ENCODE data around the gene FSTL3. TPM values are rescaled to one million over a fixed set of nuclear protein-coding genes. Genes with fewer than 3 reads are reported as not detected.

Gene FSTL3
- total and polyA plus RNA-seq, 2 of the 13 experiments (the other 11 are each of a cell fraction or from before 2014, with no cell fraction given) = 13.5 to 15.6 TPM

GRCh38 chr19:664913-665443 is 11.2 kb upstream of the FSTL3 start (continued):
- TF ChIP-seq REST (IDR thresholded peaks at IDR 0.05; ENCODE audit: borderline replicate concordance in 1 of 2, low read depth in 1 of 2, low read length in 2 of 2) = no peak
- TF ChIP-seq ZSCAN30 (CRISPR knock-in tag; IDR thresholded peaks at IDR 0.05) = no peak
- 0 out of 2 replicates have a peak, but pooled peaks have one; percentile 44 for TF ChIP-seq ZBTB33 (CRISPR knock-in tag; IDR thresholded peaks at IDR 0.05)
- TF ChIP-seq GATAD2A (CRISPR knock-in tag; IDR thresholded peaks at IDR 0.05) = peak; percentile 46; the same call in 1 of the 2 replicates
- TF ChIP-seq ZNF180 (CRISPR knock-in tag; IDR thresholded peaks at IDR 0.05; ENCODE audit: borderline replicate concordance, low read depth) = no peak
- peak; percentile 59; the same call in 1 of the 2 replicates for TF ChIP-seq GMEB1 (CRISPR knock-in tag; IDR thresholded peaks at IDR 0.05; ENCODE audit: borderline replicate concordance)
- no peak for TF ChIP-seq TFAP4 (IDR thresholded peaks at IDR 0.05; ENCODE audit: borderline replicate concordance, low read depth)
- no peak for TF ChIP-seq FOXJ3 (CRISPR knock-in tag; IDR thresholded peaks at IDR 0.05; ENCODE audit: borderline replicate concordance)
- TF ChIP-seq TGIF2 (CRISPR knock-in tag; IDR thresholded peaks at IDR 0.05) = no peak
- TF ChIP-seq ZNF768 (CRISPR knock-in tag; IDR thresholded peaks at IDR 0.05) = peak; percentile 77
- TF ChIP-seq ZNF619 (CRISPR knock-in tag; IDR thresholded peaks at IDR 0.05) = peak; percentile 82
- no peak for TF ChIP-seq SRF (IDR thresholded peaks at IDR 0.05; ENCODE audit: low read depth, low read length)
- no peak for TF ChIP-seq PREB (CRISPR knock-in tag; IDR thresholded peaks at IDR 0.05)
- peak; percentile 99 for TF ChIP-seq STAG1 (CRISPR knock-in tag; IDR thresholded peaks at IDR 0.05)
- TF ChIP-seq ZNF274 (CRISPR knock-in tag; IDR thresholded peaks at IDR 0.05) = peak; percentile 47; the same call in 1 of the 2 replicates
- TF ChIP-seq CEBPZ (IDR thresholded peaks at IDR 0.05; ENCODE audit: low read length) = no peak

All from HepG2 (cell line).